SU-DHL-6 (cell line): ENCODE results near the gene DNAJC30.
"Not testable (repeated sequence)": the region's sequence is repeated elsewhere in the genome, so short reads cannot be mapped to it uniquely, and the experiment has no call there.

Experiments
- H2AFZ ChIP-seq: fragments of 200-600 bp; sonication (generic); 2 replicates; pipeline ENCODE4 v1.6.1; 2014; ENCODE audit warnings: low read depth, mild to moderate bottlenecking, moderate library complexity, mixed read lengths, antibody characterized with exemption, low read length; ENCODE audit not compliant: severe bottlenecking
- H3F3A ChIP-seq: fragments of 200-600 bp; shearing (Covaris generic); 2 replicates; pipeline ENCODE4 v1.6.0; 2016; ENCODE audit warnings: antibody characterized with exemption, mild to moderate bottlenecking; ENCODE audit not compliant: insufficient read depth
- H3K27ac ChIP-seq: fragments of 200-600 bp; sonication (generic); 2 replicates; pipeline ENCODE4 v1.5.1; 2016; ENCODE audit warnings: low read depth, mild to moderate bottlenecking, low read length, moderate library complexity, mixed read lengths
- H3K27me3 ChIP-seq: fragments of 200-600 bp; sonication (generic), shearing (Covaris generic); 2 replicates; pipeline ENCODE4 v1.6.0; 2014; ENCODE audit warnings: mild to moderate bottlenecking, low read length
- H3K36me3 ChIP-seq: fragments of 200-600 bp; sonication (generic); 2 replicates; pipeline ENCODE4 v1.6.1; 2014; ENCODE audit warnings: mild to moderate bottlenecking, low read length, mixed read lengths
- H3K4me2 ChIP-seq: fragments of 300-600, 200-600 bp; shearing (Covaris generic), sonication (generic); 2 replicates; pipeline ENCODE4 v1.6.0; 2014; ENCODE audit warnings: low read length, low read depth, mild to moderate bottlenecking; ENCODE audit not compliant: poor library complexity, severe bottlenecking
- H3K4me3 ChIP-seq: fragments of 200-600 bp; sonication (generic); 2 replicates; pipeline ENCODE4 v1.5.1; 2014; ENCODE audit warnings: antibody characterized with exemption, low read length, mild to moderate bottlenecking, mixed read lengths; ENCODE audit not compliant: insufficient read depth, poor library complexity, severe bottlenecking
- H3K79me2 ChIP-seq: fragments of 200-600 bp; sonication (generic); 2 replicates; pipeline ENCODE4 v1.6.1; 2014; ENCODE audit warnings: mild to moderate bottlenecking, low read length, moderate library complexity; ENCODE audit not compliant: insufficient read depth
- H3K9ac ChIP-seq: fragments of 200-600 bp; sonication (generic); 2 replicates; pipeline ENCODE4 v1.7.0; 2014; ENCODE audit warnings: mild to moderate bottlenecking, low read length
- H3K9me2 ChIP-seq: fragments of 200-600 bp; sonication (generic); replicated peaks from 2 replicates; pipeline ENCODE4 v1.6.1; 2014; ENCODE audit warnings: low read length; ENCODE audit not compliant: insufficient read depth
- H3K9me3 ChIP-seq: fragments of 200-600 bp; sonication (generic); 2 replicates; pipeline ENCODE4 v1.6.1; 2014; ENCODE audit warnings: low read length, mixed read lengths; ENCODE audit not compliant: insufficient read depth
- H4K20me1 ChIP-seq: fragments of 200-600 bp; sonication (generic); 2 replicates; pipeline ENCODE4 v1.6.1; 2014; ENCODE audit warnings: low read depth, mild to moderate bottlenecking, antibody characterized with exemption, low read length, moderate library complexity, mixed read lengths
- EZH2phosphoT487 ChIP-seq: fragments of 200-600 bp; sonication (generic), shearing (Covaris generic); conservative IDR thresholded peaks from 2 replicates; pipeline ENCODE4 v1.6.1; 2018; ENCODE audit warnings: mild to moderate bottlenecking, antibody characterized with exemption, low read length, moderate library complexity, mixed read lengths
- TF ChIP-seq, protein P1 (sequence below): fragments of 200-600 bp; sonication (generic); IDR thresholded peaks from one replicate; pipeline ENCODE4 v1.5.1; 2017; ENCODE audit warnings: antibody characterized with exemption, mild to moderate bottlenecking, low read length, moderate library complexity; ENCODE audit not compliant: insufficient read depth, poor library complexity, severe bottlenecking

Gene DNAJC30

DNA sequence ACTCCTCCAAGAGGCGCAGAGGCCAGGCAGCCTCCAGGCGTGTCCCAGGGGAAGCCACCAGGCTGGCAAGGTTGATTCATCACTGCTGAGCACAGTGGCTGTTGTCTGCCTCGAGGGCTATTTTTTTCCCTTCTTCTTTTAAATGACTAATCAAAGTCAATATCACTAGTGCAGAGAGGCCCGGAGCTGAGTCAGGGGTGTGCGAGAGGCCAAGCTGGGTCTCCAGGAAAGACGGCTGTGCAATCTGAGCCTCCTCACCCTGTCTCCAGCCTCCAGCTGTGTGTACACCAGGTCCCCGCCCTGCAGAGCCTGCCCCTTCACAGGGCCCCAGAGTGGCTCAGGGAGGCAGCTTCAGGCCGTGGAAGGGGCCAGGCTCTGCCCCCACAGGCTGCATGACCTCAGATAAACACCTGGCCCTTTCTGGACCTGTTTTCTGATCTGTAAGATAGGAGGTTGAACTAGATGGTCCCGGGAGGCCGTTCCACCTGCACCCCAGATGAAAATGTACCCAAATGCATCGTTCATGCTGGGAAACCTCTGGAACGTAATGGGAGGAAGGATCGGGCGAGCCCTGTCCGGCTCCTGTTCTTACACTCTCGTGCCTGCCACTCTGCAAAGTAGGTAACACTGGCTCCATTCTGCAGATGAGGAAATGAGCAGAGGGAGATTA is 32.5 kb upstream of the DNAJC30 start:
- H3K9me3 ChIP-seq, result no peaks in the 10 kb centered on the region
- no peaks in the 10 kb centered on the region for H3K9me2 ChIP-seq
- no peaks in the 10 kb centered on the region for H3K27me3 ChIP-seq
- H2AFZ ChIP-seq, result no peak overlapping the region
- no peak overlapping the region for H3K9ac ChIP-seq
- no peak for TF ChIP-seq EZH2phosphoT487
- TF ChIP-seq, protein P1, sequence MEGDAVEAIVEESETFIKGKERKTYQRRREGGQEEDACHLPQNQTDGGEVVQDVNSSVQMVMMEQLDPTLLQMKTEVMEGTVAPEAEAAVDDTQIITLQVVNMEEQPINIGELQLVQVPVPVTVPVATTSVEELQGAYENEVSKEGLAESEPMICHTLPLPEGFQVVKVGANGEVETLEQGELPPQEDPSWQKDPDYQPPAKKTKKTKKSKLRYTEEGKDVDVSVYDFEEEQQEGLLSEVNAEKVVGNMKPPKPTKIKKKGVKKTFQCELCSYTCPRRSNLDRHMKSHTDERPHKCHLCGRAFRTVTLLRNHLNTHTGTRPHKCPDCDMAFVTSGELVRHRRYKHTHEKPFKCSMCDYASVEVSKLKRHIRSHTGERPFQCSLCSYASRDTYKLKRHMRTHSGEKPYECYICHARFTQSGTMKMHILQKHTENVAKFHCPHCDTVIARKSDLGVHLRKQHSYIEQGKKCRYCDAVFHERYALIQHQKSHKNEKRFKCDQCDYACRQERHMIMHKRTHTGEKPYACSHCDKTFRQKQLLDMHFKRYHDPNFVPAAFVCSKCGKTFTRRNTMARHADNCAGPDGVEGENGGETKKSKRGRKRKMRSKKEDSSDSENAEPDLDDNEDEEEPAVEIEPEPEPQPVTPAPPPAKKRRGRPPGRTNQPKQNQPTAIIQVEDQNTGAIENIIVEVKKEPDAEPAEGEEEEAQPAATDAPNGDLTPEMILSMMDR, result no peak
- H3K4me2 ChIP-seq, result no peak overlapping the region
- no peaks in the 10 kb centered on the region for H3K79me2 ChIP-seq
- no peak overlapping the region for H3K27ac ChIP-seq
- H3K36me3 ChIP-seq, result no peaks in the 10 kb centered on the region
- no peaks in the 10 kb centered on the region for H3F3A ChIP-seq
- no peak overlapping the region for H3K4me3 ChIP-seq
- 0 out of 2 replicates have a peak, but pooled peaks cover 2% of the 10 kb centered on the region for H4K20me1 ChIP-seq

DNA sequence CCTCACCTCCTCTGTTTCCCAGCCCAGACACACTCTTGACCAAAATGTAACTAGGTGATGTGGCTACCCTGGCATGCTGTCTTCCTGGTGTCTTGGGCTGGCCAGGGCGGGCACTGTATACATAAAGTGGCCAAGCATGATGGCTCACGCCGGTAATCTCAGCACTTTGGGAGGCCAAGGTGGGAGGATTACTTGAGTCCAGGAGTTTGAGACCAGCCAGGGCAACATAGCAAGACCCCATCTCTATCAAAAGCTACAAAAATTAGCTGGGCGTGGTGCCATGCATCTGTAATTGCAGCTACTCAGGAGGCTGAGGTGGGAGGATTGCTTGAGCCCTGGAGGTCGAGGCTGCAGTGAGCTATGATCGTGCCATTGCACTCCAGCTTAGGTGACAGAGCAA is 30.1 kb upstream of the DNAJC30 start:
- not testable (repeated sequence) for H3F3A ChIP-seq, H3K27me3 ChIP-seq, H4K20me1 ChIP-seq, H2AFZ ChIP-seq, H3K36me3 ChIP-seq, H3K79me2 ChIP-seq, H3K9ac ChIP-seq, H3K27ac ChIP-seq, H3K4me2 ChIP-seq, H3K4me3 ChIP-seq, H3K9me2 ChIP-seq, H3K9me3 ChIP-seq

DNA sequence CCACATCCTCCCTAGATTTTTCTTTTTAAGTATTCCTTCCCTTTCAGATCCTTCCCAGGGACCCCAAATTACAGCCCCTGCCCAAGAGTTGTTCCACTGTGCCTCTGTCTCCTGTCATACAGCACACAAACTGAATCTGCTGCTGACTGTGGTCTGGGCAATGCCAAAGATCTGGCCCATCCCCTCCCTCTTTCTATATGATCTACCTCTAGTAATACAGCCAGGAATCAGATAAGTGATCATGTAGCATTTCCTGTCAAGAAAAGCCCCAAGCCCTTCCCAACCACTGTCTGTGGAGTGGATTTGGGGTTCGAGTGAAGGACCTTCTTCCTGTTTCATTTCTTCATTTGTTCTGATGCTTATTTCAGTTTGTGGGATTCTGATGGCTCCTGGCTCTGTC is 29.5 kb upstream of the DNAJC30 start:
- Histone ChIP-seq H3F3A (no peaks in the 10 kb centered on the region), H3K79me2 (no peaks in the 10 kb centered on the region)

DNA sequence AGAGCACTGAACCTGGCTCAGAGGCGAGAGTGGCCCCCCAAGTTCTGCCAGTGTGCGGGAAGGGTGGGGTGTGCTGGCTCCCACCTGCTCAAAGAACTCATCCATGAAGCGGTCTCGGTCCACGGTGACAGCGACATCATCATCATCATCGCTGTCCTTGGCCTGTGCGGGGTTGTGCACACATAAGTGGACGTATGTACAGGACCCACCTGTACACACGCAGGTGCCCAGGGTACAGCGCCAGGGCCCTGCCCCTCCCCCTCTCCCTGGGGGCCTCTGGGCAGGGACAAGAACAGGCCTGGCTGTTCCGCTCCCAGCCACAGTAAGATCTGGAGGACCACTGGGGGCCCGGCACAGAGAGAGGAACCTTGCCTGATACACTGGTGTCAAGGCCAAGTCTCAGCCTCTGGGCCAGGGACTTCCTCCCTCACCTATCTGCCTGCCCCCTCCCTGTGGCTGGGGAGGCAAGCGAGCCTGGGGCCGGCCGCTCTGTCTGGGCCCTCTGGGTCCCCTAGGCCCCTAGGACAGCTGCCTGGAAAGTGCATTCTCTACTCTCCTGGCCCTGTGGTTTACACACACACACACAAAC is 25.8 kb upstream of the DNAJC30 start:
- TF ChIP-seq, protein P1, result no peak
- no peak for TF ChIP-seq EZH2phosphoT487
- Histone ChIP-seq H3K79me2 (no peaks in the 10 kb centered on the region), H3K9ac (no peak overlapping the region), H3K27me3 (no peaks in the 10 kb centered on the region), H3F3A (no peaks in the 10 kb centered on the region), H3K36me3 (no peaks in the 10 kb centered on the region), H3K9me3 (no peaks in the 10 kb centered on the region), H3K27ac (no peak overlapping the region), H3K4me2 (no peak overlapping the region), H2AFZ (no peak overlapping the region), H3K9me2 (no peaks in the 10 kb centered on the region), H3K4me3 (no peak overlapping the region), H4K20me1 (no peaks in the 10 kb centered on the region)

More for the DNA sequence above, 29.5 kb upstream of the DNAJC30 start:
- Histone ChIP-seq H3K27me3 (no peaks in the 10 kb centered on the region), H3K9ac (no peak overlapping the region), H3K36me3 (no peaks in the 10 kb centered on the region), H3K4me2 (no peak overlapping the region), H2AFZ (no peak overlapping the region), H3K4me3 (no peak overlapping the region), H3K27ac (no peak overlapping the region), H4K20me1 (no peaks in the 10 kb centered on the region), H3K9me3 (no peaks in the 10 kb centered on the region), H3K9me2 (no peaks in the 10 kb centered on the region)
- TF ChIP-seq, protein P1, result no peak
- TF ChIP-seq EZH2phosphoT487, result no peak
